GM19193 (cell line): ENCODE data around the gene IL21R.

ENCODE experiments used
- POLR2A ChIP-seq: IDR thresholded peaks from 4 replicates; pipeline ENCODE4 v1.6.1; 2011; ENCODE audit not compliant: insufficient read depth, insufficient read length; ENCODE audit errors: extremely low read depth

The IL21R gene

DNA sequence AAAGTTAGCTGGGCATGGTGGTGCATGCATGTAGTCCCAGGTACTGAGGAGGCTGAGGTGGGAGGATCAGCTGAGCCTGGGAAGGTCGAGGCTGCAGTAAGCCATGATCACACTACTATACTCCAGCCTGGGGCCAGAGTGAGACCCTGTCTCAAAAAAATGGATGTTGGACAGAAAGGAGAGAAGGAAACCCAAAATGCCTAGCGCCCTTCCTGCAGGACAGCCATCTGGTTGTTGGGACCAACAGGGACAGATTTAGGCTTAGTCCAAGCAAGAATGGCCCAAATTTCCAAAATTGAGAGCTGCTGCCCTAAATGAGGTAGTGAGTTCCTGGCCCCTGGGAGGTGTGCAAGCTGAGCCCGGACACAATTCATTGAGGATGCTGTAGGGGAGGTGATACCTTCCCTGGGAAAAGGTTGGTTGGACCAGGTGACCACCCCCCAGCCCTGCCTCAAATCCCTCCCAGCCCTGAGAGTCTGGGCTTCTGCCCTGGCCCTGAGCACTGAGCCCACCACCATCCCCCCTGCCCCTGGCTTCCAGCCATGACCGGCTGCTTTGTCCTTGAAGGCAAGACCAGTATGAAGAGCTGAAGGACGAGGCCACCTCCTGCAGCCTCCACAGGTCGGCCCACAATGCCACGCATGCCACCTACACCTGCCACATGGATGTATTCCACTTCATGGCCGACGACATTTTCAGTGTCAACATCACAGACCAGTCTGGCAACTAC is 35.1 kb downstream of the IL21R start:
- TF ChIP-seq POLR2A: no peak

DNA sequence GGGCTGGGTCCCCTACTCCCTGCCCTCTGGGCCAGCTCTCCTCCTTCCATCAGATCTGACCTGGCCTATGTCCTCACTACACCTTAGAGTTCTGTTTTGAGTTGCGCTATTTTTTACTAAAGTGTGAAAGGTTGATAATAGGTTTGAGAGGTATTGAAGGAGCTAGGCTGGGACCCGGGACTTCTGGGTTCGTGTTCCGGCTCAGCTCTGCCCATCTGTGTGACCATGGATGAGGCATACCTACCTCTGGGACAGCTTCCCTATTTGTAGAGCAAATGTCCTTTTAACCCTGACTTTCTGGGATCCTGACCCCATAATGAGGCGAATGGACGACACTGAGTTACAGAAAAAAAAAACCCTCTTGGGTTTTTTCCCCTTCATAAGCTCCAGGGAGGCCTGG is 36.0 kb downstream of the IL21R start:
- TF ChIP-seq POLR2A: no peak

DNA sequence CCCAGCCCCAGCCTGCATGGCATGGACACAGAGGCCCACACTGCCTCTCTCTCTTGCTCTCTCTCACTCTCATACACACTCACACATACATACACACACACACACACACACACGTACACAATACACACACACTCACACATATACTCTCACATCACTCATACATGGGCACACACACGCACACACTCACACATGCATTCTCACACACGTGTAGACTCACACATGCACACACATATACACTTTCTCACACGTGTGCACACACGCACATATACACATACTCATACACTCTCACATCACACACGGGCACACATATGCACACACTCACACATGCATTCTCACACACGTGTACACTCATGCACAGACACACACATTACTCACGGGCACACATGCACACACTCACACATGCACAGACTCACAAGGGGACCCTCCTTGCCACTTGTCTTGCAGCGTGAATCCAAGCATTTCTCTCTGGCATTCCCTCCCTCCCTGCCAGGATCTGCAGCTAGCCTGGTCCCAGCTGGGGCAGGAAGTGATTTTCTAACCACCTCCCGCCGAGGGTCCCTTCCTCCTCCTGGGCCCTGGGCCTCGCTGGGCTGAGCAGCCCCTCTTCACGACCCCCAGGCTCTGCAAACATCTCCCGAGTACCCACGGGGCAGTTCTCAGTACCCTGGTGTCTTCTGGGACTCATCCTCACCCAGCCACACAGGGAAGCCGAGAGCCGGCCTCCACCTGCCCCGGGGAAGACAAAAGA is 37.5 kb downstream of the IL21R start:
- no peak for TF ChIP-seq POLR2A

DNA sequence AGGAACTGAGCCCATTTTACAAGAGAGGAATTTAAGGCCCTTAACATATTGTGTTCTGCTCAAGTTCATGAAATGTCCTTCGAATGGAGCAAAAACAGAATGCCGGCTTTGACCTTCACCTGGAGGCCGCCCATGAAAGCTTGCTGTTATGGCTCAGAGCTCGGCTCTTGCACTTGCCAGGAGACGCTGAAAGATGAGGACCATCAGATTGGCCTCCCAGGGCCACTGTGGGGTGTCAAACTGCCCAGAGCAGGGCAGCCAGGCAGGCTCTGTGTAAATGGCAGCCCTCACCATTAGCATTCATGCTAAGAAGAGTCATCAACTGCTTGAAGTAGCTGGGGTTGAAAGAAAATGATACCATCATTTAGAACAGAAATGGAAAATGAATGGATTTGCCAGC is 39.3 kb downstream of the IL21R start:
- TF ChIP-seq POLR2A: no peak

DNA sequence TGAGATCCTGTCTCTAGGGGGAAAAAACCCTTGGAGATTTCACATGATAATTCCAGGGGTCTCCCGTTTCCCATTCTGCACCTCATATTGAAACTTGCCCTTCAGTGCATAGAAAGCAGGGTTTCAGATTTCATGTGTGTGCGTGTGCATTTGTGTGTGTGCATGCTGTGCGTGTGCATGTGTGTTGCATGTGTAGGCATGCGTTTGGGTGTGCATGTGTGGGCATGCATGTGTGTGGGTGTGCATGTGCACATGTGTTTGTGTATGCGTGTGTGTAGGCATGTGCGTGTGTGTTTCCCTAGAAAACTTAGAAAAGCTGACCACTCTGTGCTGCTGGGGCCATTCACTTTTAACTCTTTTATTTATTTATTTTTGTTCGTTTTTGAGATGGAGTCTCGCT is 40.0 kb downstream of the IL21R start:
- no peak for TF ChIP-seq POLR2A

DNA sequence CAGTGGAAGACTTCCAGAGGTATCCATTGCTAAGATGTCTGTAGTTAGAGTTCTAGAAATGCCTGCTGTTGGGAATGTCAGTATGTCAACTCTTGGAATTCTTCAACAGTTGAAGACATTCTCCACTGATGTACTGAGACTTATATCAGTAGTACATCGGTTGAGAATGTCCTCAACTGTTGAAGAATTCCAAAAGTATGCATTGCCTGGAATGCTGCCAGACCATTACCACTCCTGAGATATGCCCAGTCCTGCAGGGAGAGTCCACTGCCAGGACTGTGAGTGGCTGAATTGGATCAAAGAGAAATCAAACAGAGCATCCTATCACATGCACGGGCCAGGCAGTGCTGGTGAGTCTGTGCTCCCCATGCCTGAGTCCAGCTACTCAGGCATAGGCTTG is 42.0 kb downstream of the IL21R start:
- no peak for TF ChIP-seq POLR2A

DNA sequence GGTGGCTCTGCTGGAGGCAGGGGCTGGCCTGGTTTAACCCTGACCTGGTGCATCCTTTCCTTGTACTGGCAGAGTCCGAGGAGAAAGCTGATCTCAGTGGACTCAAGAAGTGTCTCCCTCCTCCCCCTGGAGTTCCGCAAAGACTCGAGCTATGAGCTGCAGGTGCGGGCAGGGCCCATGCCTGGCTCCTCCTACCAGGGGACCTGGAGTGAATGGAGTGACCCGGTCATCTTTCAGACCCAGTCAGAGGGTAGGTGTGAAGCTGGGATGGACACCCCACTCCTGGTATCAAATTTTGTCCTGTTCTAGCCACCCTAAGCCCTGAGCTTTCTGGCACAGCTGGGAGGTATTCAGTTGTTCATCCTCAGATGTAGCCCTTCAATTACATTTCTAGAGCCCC is 42.5 kb downstream of the IL21R start:
- no peak for TF ChIP-seq POLR2A

DNA sequence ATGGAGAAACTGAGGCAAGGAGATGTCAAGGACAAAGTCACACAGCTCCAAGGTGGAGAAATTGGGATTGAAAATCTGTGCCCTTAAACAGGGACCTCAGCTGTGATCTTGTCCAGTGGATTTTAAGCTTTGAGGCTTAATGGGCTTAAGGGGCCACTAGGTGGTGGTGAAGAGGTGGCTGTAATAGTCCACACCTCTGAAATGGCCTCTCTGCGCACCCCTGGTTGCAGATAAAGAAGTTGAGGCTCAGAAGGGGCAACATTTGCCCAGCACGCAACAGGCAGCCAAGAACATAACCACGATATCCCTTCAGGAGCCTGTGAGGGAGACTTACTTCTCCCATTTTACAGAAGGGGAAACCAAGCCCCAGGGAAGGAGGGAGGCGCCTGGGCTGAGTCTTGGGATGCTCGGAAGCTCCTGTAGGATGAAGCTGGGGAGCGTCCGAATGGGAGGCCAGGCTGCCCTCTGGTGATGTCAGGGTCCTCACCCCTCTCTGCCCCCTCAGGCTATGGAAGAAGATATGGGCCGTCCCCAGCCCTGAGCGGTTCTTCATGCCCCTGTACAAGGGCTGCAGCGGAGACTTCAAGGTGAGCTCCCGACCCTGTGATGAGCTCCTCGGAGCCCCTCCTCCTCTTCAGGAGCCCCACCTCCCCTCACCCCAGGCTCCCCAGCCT is 43.7 kb downstream of the IL21R start:
- no peak for TF ChIP-seq POLR2A

DNA sequence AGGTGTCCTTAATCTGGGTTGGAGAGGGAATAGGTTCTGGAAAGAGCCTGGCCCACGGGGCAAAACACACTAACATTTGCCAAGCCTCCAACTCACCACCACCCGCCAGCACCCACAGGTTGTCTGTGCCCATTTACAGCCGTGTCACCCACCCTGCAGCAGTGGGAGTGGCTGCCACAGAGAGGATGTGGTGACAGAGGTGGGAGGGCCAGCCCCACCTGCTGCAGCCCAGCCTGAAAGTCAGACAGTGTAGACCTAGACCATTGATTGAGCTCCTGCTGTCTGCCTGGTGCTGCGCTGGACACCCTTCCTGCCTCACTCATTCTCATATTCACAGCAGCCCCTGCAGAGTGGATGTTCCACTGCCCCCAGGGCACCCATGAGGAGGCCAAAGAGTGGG is 44.7 kb downstream of the IL21R start:
- peak; percentile 24 for TF ChIP-seq POLR2A

DNA sequence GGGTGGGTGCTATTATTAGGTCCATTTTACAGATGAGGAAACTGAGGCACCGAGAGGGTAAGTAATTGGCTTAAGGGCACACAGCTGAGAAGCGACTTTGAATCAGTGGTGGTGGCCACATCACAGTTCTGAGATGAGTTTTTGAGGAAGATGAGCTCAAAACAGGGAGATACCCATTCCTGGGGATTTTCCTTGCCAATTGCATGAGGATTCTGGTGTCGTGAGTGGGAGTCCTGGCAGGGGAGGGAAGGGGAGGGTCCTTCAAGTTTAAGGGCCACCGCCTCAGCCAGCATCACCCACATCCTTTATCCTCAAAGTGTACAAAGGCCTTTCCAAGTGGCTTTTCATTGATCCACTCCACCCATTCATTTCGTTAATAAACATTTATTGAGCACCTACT is 45.3 kb downstream of the IL21R start:
- TF ChIP-seq POLR2A: no peak

DNA sequence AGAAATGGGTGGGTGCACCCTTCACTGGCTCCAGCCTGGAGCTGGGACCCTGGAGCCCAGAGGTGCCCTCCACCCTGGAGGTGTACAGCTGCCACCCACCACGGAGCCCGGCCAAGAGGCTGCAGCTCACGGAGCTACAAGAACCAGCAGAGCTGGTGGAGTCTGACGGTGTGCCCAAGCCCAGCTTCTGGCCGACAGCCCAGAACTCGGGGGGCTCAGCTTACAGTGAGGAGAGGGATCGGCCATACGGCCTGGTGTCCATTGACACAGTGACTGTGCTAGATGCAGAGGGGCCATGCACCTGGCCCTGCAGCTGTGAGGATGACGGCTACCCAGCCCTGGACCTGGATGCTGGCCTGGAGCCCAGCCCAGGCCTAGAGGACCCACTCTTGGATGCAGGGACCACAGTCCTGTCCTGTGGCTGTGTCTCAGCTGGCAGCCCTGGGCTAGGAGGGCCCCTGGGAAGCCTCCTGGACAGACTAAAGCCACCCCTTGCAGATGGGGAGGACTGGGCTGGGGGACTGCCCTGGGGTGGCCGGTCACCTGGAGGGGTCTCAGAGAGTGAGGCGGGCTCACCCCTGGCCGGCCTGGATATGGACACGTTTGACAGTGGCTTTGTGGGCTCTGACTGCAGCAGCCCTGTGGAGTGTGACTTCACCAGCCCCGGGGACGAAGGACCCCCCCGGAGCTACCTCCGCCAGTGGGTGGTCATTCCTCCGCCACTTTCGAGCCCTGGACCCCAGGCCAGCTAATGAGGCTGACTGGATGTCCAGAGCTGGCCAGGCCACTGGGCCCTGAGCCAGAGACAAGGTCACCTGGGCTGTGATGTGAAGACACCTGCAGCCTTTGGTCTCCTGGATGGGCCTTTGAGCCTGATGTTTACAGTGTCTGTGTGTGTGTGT is 46.8 kb downstream of the IL21R start:
- TF ChIP-seq POLR2A: no peak

DNA sequence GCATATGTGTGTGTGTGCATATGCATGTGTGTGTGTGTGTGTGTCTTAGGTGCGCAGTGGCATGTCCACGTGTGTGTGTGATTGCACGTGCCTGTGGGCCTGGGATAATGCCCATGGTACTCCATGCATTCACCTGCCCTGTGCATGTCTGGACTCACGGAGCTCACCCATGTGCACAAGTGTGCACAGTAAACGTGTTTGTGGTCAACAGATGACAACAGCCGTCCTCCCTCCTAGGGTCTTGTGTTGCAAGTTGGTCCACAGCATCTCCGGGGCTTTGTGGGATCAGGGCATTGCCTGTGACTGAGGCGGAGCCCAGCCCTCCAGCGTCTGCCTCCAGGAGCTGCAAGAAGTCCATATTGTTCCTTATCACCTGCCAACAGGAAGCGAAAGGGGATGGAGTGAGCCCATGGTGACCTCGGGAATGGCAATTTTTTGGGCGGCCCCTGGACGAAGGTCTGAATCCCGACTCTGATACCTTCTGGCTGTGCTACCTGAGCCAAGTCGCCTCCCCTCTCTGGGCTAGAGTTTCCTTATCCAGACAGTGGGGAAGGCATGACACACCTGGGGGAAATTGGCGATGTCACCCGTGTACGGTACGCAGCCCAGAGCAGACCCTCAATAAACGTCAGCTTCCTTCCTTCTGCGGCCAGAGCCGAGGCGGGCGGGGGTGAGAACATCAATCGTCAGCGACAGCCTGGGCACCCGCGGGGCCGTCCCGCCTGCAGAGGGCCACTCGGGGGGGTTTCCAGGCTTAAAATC is 47.6 kb downstream of the IL21R start:
- TF ChIP-seq POLR2A: peak; percentile 52

DNA sequence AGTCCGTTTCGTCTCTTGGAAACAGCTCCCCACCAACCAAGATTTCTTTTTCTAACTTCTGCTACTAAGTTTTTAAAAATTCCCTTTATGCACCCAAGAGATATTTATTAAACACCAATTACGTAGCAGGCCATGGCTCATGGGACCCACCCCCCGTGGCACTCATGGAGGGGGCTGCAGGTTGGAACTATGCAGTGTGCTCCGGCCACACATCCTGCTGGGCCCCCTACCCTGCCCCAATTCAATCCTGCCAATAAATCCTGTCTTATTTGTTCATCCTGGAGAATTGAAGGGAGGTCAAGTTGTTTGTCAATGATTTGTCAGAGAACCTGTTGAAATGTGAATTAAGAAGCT is 48.2 kb downstream of the IL21R start:
- no peak for TF ChIP-seq POLR2A
